ENCODE data around the gene TEK.

GRCh38 chr9:27107241-27107640 is 1.8 kb upstream of the TEK start:
- no peak for TF ChIP-seq CTCF (IDR thresholded peaks at IDR 0.05; ENCODE audit: borderline replicate concordance, extremely low read depth, low read length, poor library complexity, severe bottlenecking)
- TF ChIP-seq EZH2 (IDR thresholded peaks at IDR 0.05; ENCODE audit: borderline replicate concordance, low read depth, low read length, severe bottlenecking) = no peak

All from DND-41 (cell line).